Sciatic nerve (tissue), 2 donors: ENCODE data around the gene OR2A7. TPM values are rescaled to one million over a fixed set of nuclear protein-coding genes. Genes with fewer than 3 reads are reported as not detected.
A peak's percentile ranks its signal among the peaks of the same experiment; 100 is the strongest.
"Not testable (repeated sequence)": the region's sequence is repeated elsewhere in the genome, so short reads cannot be mapped to it uniquely, and the experiment has no call there.

ENCODE experiments used
- ATAC-seq: fragments of 200-7000 bp; cut with Tn5 transposase; one replicate; pipeline ENCODE4 v1.9.1; 2020; ENCODE audit warnings: mild to moderate bottlenecking, moderate library complexity
- DNase-seq: peaks from one replicate; pipeline ENCODE4 v3.0.0-alpha.2; 2020; ENCODE audit warnings: low spot score
- intact Hi-C: fragments of 100-400 bp; cut with DNase I; formaldehyde crosslinking; loops from one replicate; pipeline ENCODE4 v1.14.2; 2022
- total RNA-seq: library from RNA; stranded (reverse); fragmentation: NEBNext Ultra II Directional; extraction: Animal tissue kit (Norgen Biotek cat#: 25700); gene quantifications from one replicate; pipeline ENCODE4 v1.2.1, GENCODE V29; 2021
- donor health status: DM: no; HTN: no; CAD: no.
- donor health status: DM: no; HTN: no; CAD: no.

Gene OR2A7
- total RNA-seq, 1 donor from 2014 or later, result 3.7 TPM

GRCh38 chr7:144262128-144262527, 2.5 kb downstream of the OR2A7 start:
- DNase-seq, intact Hi-C loops, ATAC-seq: not testable (repeated sequence)

GRCh38 chr7:144259067-144259466, 5.5 kb downstream of the OR2A7 start:
- DNase-seq, intact Hi-C loops, ATAC-seq: not testable (repeated sequence)

- ATAC-seq (no peak), DNase-seq (no peak)
- intact Hi-C loops, result no loop called here
These were observed 8.5 kb downstream of the OR2A7 start for GRCh38 chr7:144256112-144256511.

GRCh38 chr7:144255471-144255897, 9.1 kb downstream of the OR2A7 start:
- no peak for ATAC-seq
- intact Hi-C loops, result no loop called here
- no peak for DNase-seq

GRCh38 chr7:144252307-144252706, 12.3 kb downstream of the OR2A7 start:
- DNase-seq, ATAC-seq, intact Hi-C loops: not testable (repeated sequence)

- DNase-seq, intact Hi-C loops, ATAC-seq: not testable (repeated sequence)
These were observed 16.8 kb downstream of the OR2A7 start for GRCh38 chr7:144247674-144248330.

- ATAC-seq, intact Hi-C loops, DNase-seq: not testable (repeated sequence)
These were observed 17.6 kb downstream of the OR2A7 start for GRCh38 chr7:144246967-144247366.

- intact Hi-C loops, DNase-seq: not testable (repeated sequence)
- ATAC-seq, result peak; percentile 18
These were observed 19.2 kb downstream of the OR2A7 start for GRCh38 chr7:144245372-144245771.

- intact Hi-C loops, DNase-seq, ATAC-seq: not testable (repeated sequence)
These were observed 25.2 kb downstream of the OR2A7 start, which contains the start of gene OR2A42 for GRCh38 chr7:144239365-144239764. Gene OR2A42 (minus strand): TSS chr7:144239605. CDS start chr7:144232843, 6,762 bp downstream.

GRCh38 chr7:144238530-144239082, 26.0 kb downstream of the OR2A7 start:
- ATAC-seq, DNase-seq, intact Hi-C loops: not testable (repeated sequence)

- DNase-seq, intact Hi-C loops: not testable (repeated sequence)
- peak; percentile 35 for ATAC-seq
These were observed 31.6 kb downstream of the OR2A7 start for GRCh38 chr7:144233039-144233438.

GRCh38 chr7:144231027-144231426, 33.6 kb downstream of the OR2A7 start:
- intact Hi-C loops, DNase-seq, ATAC-seq: not testable (repeated sequence)

GRCh38 chr7:144228810-144229209, 35.8 kb downstream of the OR2A7 start:
- DNase-seq, intact Hi-C loops: not testable (repeated sequence)
- ATAC-seq, result peak; percentile 68

GRCh38 chr7:144226866-144227265, 37.7 kb downstream of the OR2A7 start:
- DNase-seq, intact Hi-C loops: not testable (repeated sequence)
- ATAC-seq, result peak; percentile 56

GRCh38 chr7:144223675-144224074, 40.9 kb downstream of the OR2A7 start:
- not testable (repeated sequence) for DNase-seq

GRCh38 chr7:144220531-144220930, 44.1 kb downstream of the OR2A7 start:
- ATAC-seq, intact Hi-C loops, DNase-seq: not testable (repeated sequence)

More at GRCh38 chr7:144223675-144224074, 40.9 kb downstream of the OR2A7 start:
- intact Hi-C loops, ATAC-seq: not testable (repeated sequence)

GRCh38 chr7:144219149-144219548, 45.4 kb downstream of the OR2A7 start:
- intact Hi-C loops, DNase-seq: not testable (repeated sequence)
- ATAC-seq, result peak; percentile 20

- DNase-seq, ATAC-seq, intact Hi-C loops: not testable (repeated sequence)
These were observed 46.0 kb downstream of the OR2A7 start for GRCh38 chr7:144218581-144218980.

- peak; percentile 24 for ATAC-seq
- intact Hi-C loops, DNase-seq: not testable (repeated sequence)
These were observed 47.4 kb downstream of the OR2A7 start for GRCh38 chr7:144217200-144217599.
